Small intestine (tissue), 7 donors: ENCODE results near the gene TNXB. TPM values are rescaled to one million over a fixed set of nuclear protein-coding genes. Genes with fewer than 3 reads are reported as not detected.
A peak's percentile ranks its signal among the peaks of the same experiment; 100 is the strongest.

Source experiments
- DNase-seq, 2 donors: peaks; one replicate each; pipeline versions ENCODE4 v3.0.0 to v3.0.0-alpha.2; 2013
- FAIRE-seq: peaks from 2 replicates; lab custom pipeline; 2012; peaks lifted over from hg19 to GRCh38; lab: Jason Lieb, UNC
- H3K27ac ChIP-seq, 3 donors: one replicate each; pipeline ENCODE4 v1.5.1; 2013; ENCODE audit warnings: low read length in 2 of 3, mild to moderate bottlenecking in 2 of 3, control low read depth in 1 of 3, inconsistent platforms in 1 of 3, low read depth in 1 of 3, moderate library complexity in 1 of 3
- H3K27me3 ChIP-seq, 3 donors: one replicate each; pipeline ENCODE4 v1.6.1; 2013; ENCODE audit warnings: low read length in 3 of 3, inconsistent platforms in 1 of 3; ENCODE audit not compliant: control insufficient read depth in 3 of 3, insufficient read depth in 3 of 3
- H3K36me3 ChIP-seq, 3 donors: one replicate each; pipeline ENCODE4 v1.6.1; 2013; ENCODE audit warnings: low read length in 3 of 3, inconsistent platforms in 1 of 3, low read depth in 1 of 3, mild to moderate bottlenecking in 1 of 3, moderate library complexity in 1 of 3; ENCODE audit not compliant: control insufficient read depth in 3 of 3, insufficient read depth in 2 of 3
- H3K4me1 ChIP-seq, 3 donors: one replicate each; pipeline ENCODE4 v1.6.1; 2013; ENCODE audit warnings: low read length in 2 of 3, inconsistent platforms in 1 of 3, low read depth in 1 of 3, mild to moderate bottlenecking in 1 of 3, moderate library complexity in 1 of 3; ENCODE audit not compliant: control insufficient read depth in 3 of 3, insufficient read depth in 2 of 3
- H3K4me3 ChIP-seq, 3 donors: one replicate each; pipeline ENCODE4 v1.5.1; 2013; ENCODE audit warnings: low read length in 3 of 3, control low read depth in 1 of 3, inconsistent platforms in 1 of 3, low read depth in 1 of 3, mild to moderate bottlenecking in 1 of 3, moderate library complexity in 1 of 3
- H3K9me3 ChIP-seq, 2 donors: one replicate each; pipeline ENCODE4 v1.6.1; 2013; ENCODE audit warnings: low read depth in 1 of 2, low read length in 1 of 2; ENCODE audit not compliant: control insufficient read depth in 2 of 2, insufficient read depth in 1 of 2
- WGBS, 3 donors: extraction: QIAGEN DNeasy Blood & Tissue Kit; methylation state at CpG; one replicate each; pipeline ENCODE4 v1.1.7; 2013; 5-methylcytosine and 5-hydroxymethylcytosine counted together
- polyA plus RNA-seq, 4 donors: library from polyadenylated mRNA; stranded (reverse) in 3 of 4; unstranded in 1 of 4; fragments of 200-250 nt in 3 of 4; fragments of 120-200 nt in 1 of 4; gene quantifications; one replicate each; pipeline versions ENCODE4 v1.2.1 to v1.2.3, GENCODE V29; 2013
- donor health status: healthy with polysubstance abuse.
- donor health status: control.
- donor health status: control.
- donor health status: Bipolar disorder and iron deficiency.
- donor health status: healthy.

TNXB gene
- polyA plus RNA-seq, 4 donors = 1.8 to 38.7 (median 4.5) TPM

DNA sequence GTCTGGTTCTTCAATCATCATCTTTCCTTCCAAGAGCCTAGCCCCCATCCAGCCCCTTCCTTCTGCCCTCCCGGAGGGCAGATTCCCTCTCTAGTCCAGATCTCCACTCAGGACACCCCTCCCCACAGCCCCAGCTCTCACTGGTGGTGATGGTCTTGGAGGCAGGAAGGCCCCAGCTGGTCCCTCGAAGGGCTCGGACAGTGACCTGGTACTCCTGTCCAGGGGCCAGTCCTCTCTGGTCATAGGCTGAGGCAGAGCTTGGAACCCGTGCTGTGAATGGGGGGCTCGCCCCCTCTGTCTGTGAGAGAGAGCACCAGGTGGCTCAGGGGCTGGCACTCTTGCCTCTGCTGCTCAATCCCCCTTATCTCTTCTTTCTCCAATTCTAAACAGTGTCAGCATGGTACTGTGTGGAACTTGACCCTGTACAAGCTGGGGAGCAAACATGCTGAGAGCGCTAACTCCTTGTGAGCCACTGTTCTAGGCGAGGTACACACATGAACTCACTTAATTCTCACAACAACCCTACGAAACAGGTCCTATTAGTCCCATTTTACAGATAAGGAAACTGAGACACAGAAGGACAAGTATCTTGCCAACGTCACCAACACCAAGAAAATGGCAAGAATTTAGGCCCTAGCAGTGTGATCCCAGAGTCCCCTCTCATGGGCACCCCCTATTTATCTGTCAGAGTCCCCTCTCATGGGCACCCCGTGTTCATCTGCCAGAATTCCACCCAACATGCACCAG is 19.9 kb downstream of the TNXB start:
- FAIRE-seq = no peak
- DNase-seq = peak in 1 of 2 donors; percentile 60
- WGBS, 3 donors = 57 to 74% (median 60%) methylated on average over 10 of the region's 10 CpGs
- no peak overlapping the region for H3K4me3 ChIP-seq
- H3K27ac ChIP-seq = no peak overlapping the region
- H3K9me3 ChIP-seq = no peaks in the 10 kb centered on the region
- H3K27me3 ChIP-seq = peaks cover 0 to 10% (median 0%) of the 10 kb centered on the region in 3 donors
- H3K4me1 ChIP-seq = peaks cover 2 to 45% (median 3%) of the 10 kb centered on the region in 3 donors
- H3K36me3 ChIP-seq = peaks cover 0 to 1% (median 0%) of the 10 kb centered on the region in 3 donors

DNA sequence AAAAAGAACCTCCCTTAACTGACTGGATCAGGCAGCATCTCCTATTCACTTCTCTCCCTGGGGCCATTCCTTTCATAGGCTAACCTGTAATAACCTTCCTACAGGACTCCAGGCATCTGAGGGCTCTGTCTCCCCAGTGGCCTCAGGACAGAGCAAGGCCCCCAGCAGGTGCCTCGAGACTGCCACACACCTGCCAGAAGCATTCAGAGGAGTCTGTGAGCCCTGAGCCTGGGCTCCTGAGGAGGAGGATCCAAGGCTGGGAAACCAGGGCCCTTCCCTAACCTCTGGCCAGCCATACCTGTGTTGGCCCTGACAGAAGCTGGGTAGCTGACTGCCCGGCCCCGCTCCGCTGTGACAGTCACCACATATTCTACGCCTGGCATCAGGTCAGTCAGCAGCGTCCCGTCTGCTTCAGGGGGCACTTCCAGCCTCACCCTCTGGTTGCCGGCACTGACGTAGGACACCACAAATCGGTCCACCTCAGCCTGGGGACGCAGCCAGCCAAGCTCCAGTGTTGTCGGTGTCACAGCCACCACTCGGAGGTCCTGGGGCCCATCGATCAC is 20.6 kb downstream of the TNXB start:
- Histone ChIP-seq H3K4me3 (no peak overlapping the region), H3K27me3 (peaks cover 0 to 10% (median 0%) of the 10 kb centered on the region in 3 donors), H3K36me3 (peaks cover 0 to 6% (median 0%) of the 10 kb centered on the region in 3 donors), H3K4me1 (peaks cover 2 to 45% (median 3%) of the 10 kb centered on the region in 3 donors), H3K27ac (peak overlapping the region in 1 of 3 donors; percentile 36), H3K9me3 (no peaks in the 10 kb centered on the region)
- WGBS, 3 donors = 84 to 92% (median 89%) methylated on average over 14 of the region's 14 CpGs
- no peak for FAIRE-seq
- DNase-seq = no peak

DNA sequence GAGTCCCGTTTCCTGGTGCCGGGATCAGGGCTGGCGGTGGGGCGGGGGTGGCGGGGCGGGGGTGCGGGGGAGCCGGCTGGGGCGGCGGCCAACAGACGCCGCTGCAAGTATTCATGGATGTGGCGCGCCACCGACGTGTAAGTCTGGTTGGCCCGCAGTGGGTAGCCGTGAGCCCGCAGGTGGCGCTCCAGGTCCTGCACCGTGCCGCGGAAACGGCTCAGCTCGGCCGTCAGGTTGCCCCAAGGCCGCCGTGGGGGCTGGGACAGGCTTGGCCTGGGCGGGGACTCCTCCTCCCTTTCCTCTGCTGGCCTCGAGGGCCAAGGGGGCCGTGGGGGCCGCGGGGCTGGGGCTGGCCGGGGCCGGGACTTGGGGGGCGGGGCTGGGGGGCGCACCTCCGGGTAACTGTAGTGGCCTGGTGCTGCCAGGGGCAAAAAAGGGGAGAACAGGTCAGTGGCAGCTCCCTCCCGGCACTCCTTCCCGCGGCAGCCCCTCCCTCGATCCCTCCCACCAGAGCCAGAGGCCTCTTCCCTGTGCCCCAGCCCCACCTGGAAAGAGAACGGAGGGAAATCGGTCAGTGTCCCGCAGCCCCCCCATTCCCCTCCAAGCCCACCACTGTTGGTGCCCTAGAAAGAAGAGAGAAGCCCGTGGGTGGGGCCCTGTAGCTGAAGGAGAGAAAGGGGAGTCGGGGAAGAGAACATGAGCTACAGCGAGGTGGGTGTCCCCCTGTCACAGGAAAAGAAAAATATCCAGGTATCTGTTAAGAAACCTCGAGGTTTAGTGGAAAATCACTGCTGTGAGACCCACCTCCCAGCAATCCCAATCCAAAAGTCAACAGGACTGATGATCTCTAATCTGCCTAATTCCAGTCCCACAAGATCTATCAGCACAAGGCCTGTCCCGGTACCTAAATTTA is 21.3 kb downstream of the TNXB start:
- Histone ChIP-seq H3K4me1 (peaks cover 2 to 44% (median 3%) of the 10 kb centered on the region in 3 donors), H3K9me3 (no peaks in the 10 kb centered on the region), H3K36me3 (peaks cover 0 to 12% (median 0%) of the 10 kb centered on the region in 3 donors), H3K27ac (peak overlapping the region in 2 of 3 donors; percentile 36 to 41), H3K27me3 (peaks cover 0 to 10% (median 0%) of the 10 kb centered on the region in 3 donors), H3K4me3 (no peak overlapping the region)
- FAIRE-seq (no peak), DNase-seq (peak; percentile 78 to 91)
- WGBS, 3 donors = 14 to 25% (median 21%) methylated on average over 32 to 50 of the region's 50 CpGs

DNA sequence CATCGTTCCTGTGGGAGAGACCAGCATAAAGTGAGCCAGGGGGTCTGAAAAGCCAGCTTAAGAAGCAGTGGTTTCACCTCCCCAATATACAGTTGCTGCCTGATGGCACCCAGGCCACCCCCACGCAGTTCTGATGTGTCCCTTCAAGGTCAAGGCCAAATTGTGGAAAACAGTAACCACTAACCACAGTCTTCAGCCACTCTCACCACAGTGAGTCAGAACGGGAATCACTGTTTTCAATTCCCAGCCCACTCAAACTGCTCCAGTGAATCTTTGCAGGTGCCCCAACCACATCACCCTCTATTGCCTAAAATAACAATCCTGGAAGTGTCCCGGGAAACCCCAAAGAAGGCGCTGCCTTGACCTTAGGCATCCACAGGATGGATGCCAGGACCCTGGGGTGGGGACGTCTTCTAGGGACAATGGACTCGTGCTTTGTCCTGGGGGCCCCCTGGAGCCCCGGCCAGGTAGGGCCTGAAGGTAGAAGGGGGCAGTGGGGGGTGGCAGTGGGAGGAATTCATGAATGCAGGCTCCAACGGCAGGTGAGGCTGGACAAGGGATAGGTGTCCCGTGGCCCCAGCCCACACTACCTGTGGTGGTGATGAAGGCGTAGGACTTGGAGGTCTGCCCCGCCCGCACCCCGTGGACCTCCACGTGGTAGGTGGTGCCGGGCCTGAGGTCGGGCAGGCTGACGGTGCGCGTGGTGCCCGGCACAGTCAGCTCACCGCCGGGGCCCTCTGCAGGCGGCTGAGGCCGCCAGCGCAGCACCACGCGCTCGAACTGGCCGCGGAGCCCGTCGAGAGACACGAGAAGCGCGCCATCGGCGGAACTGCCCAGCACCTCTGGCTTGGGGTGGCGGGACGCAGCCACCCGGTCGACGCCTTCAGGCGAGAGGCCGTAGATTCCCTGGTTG is 22.2 kb downstream of the TNXB start:
- DNase-seq = peak in 1 of 2 donors; percentile 52
- peaks cover 0 to 10% (median 0%) of the 10 kb centered on the region in 3 donors for H3K27me3 ChIP-seq
- 35 to 43% (median 42%) methylated on average over 39 to 45 of the region's 45 CpGs for WGBS, 3 donors
- peaks cover 2 to 41% (median 3%) of the 10 kb centered on the region in 3 donors for H3K4me1 ChIP-seq
- no peak overlapping the region for H3K4me3 ChIP-seq
- peak overlapping the region in 1 of 3 donors; percentile 18 for H3K27ac ChIP-seq
- no peak for FAIRE-seq
- H3K36me3 ChIP-seq = peaks cover 0 to 19% (median 0%) of the 10 kb centered on the region in 3 donors
- no peaks in the 10 kb centered on the region for H3K9me3 ChIP-seq

DNA sequence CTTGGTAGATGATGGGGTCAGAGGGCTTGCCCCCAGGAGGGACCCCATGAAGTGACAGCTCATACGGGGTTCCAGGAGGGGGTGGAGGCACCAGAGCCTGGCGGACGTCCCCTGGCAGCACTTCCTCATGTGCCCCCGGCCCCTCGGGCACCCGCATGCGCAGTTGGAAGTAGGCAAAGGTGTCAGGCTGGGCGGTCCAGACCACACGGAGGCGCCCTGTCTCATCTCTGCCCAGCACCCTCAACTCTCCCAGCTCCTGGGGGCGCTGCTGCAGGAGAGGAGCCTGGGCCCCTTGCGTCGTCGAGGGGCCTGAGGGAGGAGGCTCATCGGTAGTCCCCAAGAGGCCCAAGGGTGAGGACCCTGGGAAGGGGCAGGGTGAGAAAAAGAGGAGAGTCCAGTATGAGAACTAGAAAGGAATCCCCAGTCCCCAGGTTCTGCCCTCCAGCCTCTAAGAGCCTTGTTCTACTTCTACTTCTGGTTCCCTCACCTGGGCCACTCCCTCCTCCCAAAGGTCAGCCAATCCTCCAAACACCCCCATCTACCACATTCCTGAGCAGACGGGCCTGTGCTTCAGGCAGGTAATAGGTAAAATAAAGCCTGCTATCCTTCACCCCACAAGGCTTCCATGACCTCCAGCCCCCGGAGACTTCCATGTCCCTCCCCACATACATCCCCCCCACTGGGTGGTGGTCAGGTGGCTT is 23.2 kb downstream of the TNXB start:
- WGBS, 3 donors = 75 to 79% (median 78%) methylated on average over 17 of the region's 17 CpGs
- Histone ChIP-seq H3K4me1 (peaks cover 2 to 41% (median 3%) of the 10 kb centered on the region in 3 donors), H3K9me3 (no peaks in the 10 kb centered on the region), H3K36me3 (peaks cover 0 to 21% (median 0%) of the 10 kb centered on the region in 3 donors), H3K27me3 (peaks cover 0 to 10% (median 0%) of the 10 kb centered on the region in 3 donors), H3K27ac (peak overlapping the region in 1 of 3 donors; percentile 2), H3K4me3 (no peak overlapping the region)
- DNase-seq (peak; percentile 66 to 77), FAIRE-seq (no peak)

DNA sequence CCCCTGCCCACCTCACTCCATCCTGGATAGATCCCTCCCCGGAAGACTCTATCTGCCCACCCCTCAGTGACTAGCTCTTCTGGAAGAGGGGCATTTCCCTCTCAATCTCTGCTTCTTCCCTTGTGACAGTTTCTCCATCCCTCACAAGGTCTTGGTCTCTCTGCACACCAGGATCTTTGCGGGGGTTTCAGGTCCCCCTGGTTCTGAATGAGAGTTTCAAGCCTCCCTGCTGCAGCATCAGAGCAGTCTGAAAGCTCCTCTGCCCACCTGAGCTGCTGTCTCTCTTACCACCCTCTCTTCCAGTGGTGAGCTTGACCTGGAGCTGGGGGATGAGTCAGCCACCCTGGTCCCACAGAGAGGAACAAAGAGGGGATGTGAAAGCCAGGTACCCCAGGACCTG is 24.4 kb downstream of the TNXB start:
- no peak overlapping the region for H3K27ac ChIP-seq
- no peak overlapping the region for H3K4me3 ChIP-seq
- no peak for DNase-seq
- peaks cover 0 to 10% (median 0%) of the 10 kb centered on the region in 3 donors for H3K27me3 ChIP-seq
- FAIRE-seq = no peak
- no peaks in the 10 kb centered on the region for H3K9me3 ChIP-seq
- 89 to 96% (median 94%) methylated on average over 2 of the region's 2 CpGs for WGBS, 3 donors
- H3K4me1 ChIP-seq = peaks cover 2 to 40% (median 3%) of the 10 kb centered on the region in 3 donors
- peaks cover 0 to 25% (median 0%) of the 10 kb centered on the region in 3 donors for H3K36me3 ChIP-seq
